ENCODE results near the gene SIX6. TPM values are rescaled to one million over a fixed set of nuclear protein-coding genes. Genes with fewer than 3 reads are reported as not detected.
"Not testable (repeated sequence)": the region's sequence is repeated elsewhere in the genome, so short reads cannot be mapped to it uniquely, and the experiment has no call there.

Gene SIX6
- polyA plus RNA-seq: not detected

GRCh38 chr14:60508707-60509437, at the start of gene SIX6:
Gene SIX6, plus strand, starts transcription at chr14:60509146. Its CDS starts 253 bp downstream, at chr14:60509399.
- H3K27ac ChIP-seq (ENCODE audit: low read depth, low read length): no peak within 1 kb of the TSS
- WGBS, 3 donors: 2 to 3% (median 3%) methylated on average over 51 to 55 of the region's 55 CpGs

GRCh38 chr14:60480248-60480647, 28.7 kb upstream of the SIX6 start:
- WGBS, 3 donors: 91 to 95% (median 94%) methylated on average over 7 of the region's 7 CpGs

GRCh38 chr14:60482743-60483142, 26.2 kb upstream of the SIX6 start:
- H3K27ac ChIP-seq (ENCODE audit: low read depth, low read length): no peak overlapping the region

More at GRCh38 chr14:60480248-60480647, 28.7 kb upstream of the SIX6 start:
- H3K27ac ChIP-seq (ENCODE audit: low read depth, low read length): not testable (repeated sequence)

GRCh38 chr14:60485057-60485597, 23.8 kb upstream of the SIX6 start:
- WGBS, 3 donors: 7 to 9% (median 8%) methylated on average over 25 of the region's 25 CpGs
- H3K27ac ChIP-seq (ENCODE audit: low read depth, low read length): no peak overlapping the region

More at GRCh38 chr14:60482743-60483142, 26.2 kb upstream of the SIX6 start:
- 57 to 65% (median 64%) methylated on average over 1 of the region's 1 CpG for WGBS, 3 donors

- no peak within 1 kb of the TSS for H3K27ac ChIP-seq (ENCODE audit: low read depth, low read length)
- WGBS, 3 donors: 2 to 3% (median 3%) methylated on average over 57 of the region's 57 CpGs
Measured at GRCh38 chr14:60485598-60486251, 23.2 kb upstream of the SIX6 start, which contains the start of gene C14orf39. Gene C14orf39, minus strand, starts transcription at chr14:60486063. Its CDS starts 985 bp downstream, at chr14:60485078.

- WGBS, 3 donors: 20 to 39% (median 26%) methylated on average over 2 of the region's 2 CpGs
- no peak overlapping the region for H3K27ac ChIP-seq (ENCODE audit: low read depth, low read length)
Measured at GRCh38 chr14:60487211-60487610, 21.7 kb upstream of the SIX6 start.

- H3K27ac ChIP-seq (ENCODE audit: low read depth, low read length): no peak overlapping the region
Measured at GRCh38 chr14:60488175-60488574, 20.8 kb upstream of the SIX6 start.

- H3K27ac ChIP-seq (ENCODE audit: low read depth, low read length): no peak overlapping the region
Measured at GRCh38 chr14:60490270-60490669, 18.7 kb upstream of the SIX6 start.

GRCh38 chr14:60495946-60496345, 13.0 kb upstream of the SIX6 start:
- no peak overlapping the region for H3K27ac ChIP-seq (ENCODE audit: low read depth, low read length)
- WGBS, 3 donors: 56 to 76% (median 64%) methylated on average over 1 of the region's 1 CpG

More at GRCh38 chr14:60490270-60490669, 18.7 kb upstream of the SIX6 start:
- WGBS, 3 donors: 84 to 93% (median 90%) methylated on average over 3 of the region's 3 CpGs

GRCh38 chr14:60502541-60502940, 6.4 kb upstream of the SIX6 start:
- H3K27ac ChIP-seq (ENCODE audit: low read depth, low read length): no peak overlapping the region

GRCh38 chr14:60505448-60505847, 3.5 kb upstream of the SIX6 start:
- WGBS, 3 donors: 20 to 24% (median 23%) methylated on average over 2 of the region's 2 CpGs
- no peak overlapping the region for H3K27ac ChIP-seq (ENCODE audit: low read depth, low read length)

GRCh38 chr14:60506010-60506409, 2.9 kb upstream of the SIX6 start:
- 5 to 6% (median 5%) methylated on average over 7 of the region's 7 CpGs for WGBS, 3 donors
- no peak overlapping the region for H3K27ac ChIP-seq (ENCODE audit: low read depth, low read length)

GRCh38 chr14:60506462-60506984, 2.4 kb upstream of the SIX6 start:
- WGBS, 3 donors: 6 to 10% (median 8%) methylated on average over 17 of the region's 17 CpGs
- H3K27ac ChIP-seq (ENCODE audit: low read depth, low read length): no peak overlapping the region

GRCh38 chr14:60506985-60507829, 1.7 kb upstream of the SIX6 start:
- H3K27ac ChIP-seq (ENCODE audit: low read depth, low read length): no peak overlapping the region
- WGBS, 3 donors: 6 to 7% (median 7%) methylated on average over 48 of the region's 48 CpGs

GRCh38 chr14:60508363-60508706, 611 bp upstream of the SIX6 start:
- no peak overlapping the region for H3K27ac ChIP-seq (ENCODE audit: low read depth, low read length)
- 1 to 8% (median 7%) methylated on average over 5 of the region's 5 CpGs for WGBS, 3 donors

- WGBS, 3 donors: 4 to 5% (median 5%) methylated on average over 58 of the region's 58 CpGs
- H3K27ac ChIP-seq (ENCODE audit: low read depth, low read length): no peak overlapping the region
Measured at GRCh38 chr14:60509438-60510253, 700 bp downstream of the SIX6 start.

- WGBS, 3 donors: 5 to 7% (median 6%) methylated on average over 35 of the region's 35 CpGs
- no peak overlapping the region for H3K27ac ChIP-seq (ENCODE audit: low read depth, low read length)
Measured at GRCh38 chr14:60510254-60510950, 1.5 kb downstream of the SIX6 start.
